Measurements from ENCODE around the gene POPDC3.

Gene POPDC3

DNA sequence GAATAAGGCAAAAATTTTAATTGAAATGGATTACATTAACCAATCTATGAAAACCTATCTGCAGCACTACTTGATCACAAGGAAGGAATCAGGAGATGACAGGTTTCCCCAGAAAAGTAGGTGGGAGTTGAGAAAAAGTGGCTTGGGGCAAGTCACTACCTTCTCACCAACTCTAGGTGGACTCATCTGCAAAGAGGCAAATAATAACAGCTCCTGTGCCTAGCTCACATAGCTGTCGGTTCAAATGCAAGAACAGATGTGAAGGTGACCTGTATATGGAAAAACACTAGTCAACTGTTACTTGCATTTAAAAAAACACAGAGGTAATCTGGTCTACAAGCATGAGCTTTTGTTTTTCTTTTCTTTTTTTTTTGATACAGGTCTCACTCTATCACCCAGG is 67.2 kb downstream of the POPDC3 start:
- ChIA-PET CTCF (no interaction called here), POLR2A (no interaction called here)
- no peak for DNase-seq (ENCODE audit: extremely low spot score)
- TF ChIP-seq FOXM1 (IDR thresholded peaks at IDR 0.05; ENCODE audit: borderline replicate concordance) (no peak), FOXA1 (IDR thresholded peaks at IDR 0.05) (no peak), CTBP1 (IDR thresholded peaks at IDR 0.05; ENCODE audit: borderline replicate concordance) (no peak)

- ChIA-PET POLR2A (no interaction called here), CTCF (no interaction called here)
- TF ChIP-seq HDGF (IDR thresholded peaks at IDR 0.05; ENCODE audit: borderline replicate concordance) = no peak
- TF ChIP-seq LEF1 (IDR thresholded peaks at IDR 0.05; ENCODE audit: borderline replicate concordance) = no peak
- TF ChIP-seq BHLHE40 (IDR thresholded peaks at IDR 0.05; ENCODE audit: borderline replicate concordance) = no peak
- no peak for TF ChIP-seq FOXK2 (IDR thresholded peaks at IDR 0.05)
- no peak for TF ChIP-seq FOXA1 (IDR thresholded peaks at IDR 0.05)
- no peak for TF ChIP-seq SP1 (IDR thresholded peaks at IDR 0.05)
- TF ChIP-seq NFRKB (IDR thresholded peaks at IDR 0.05) = no peak
- TF ChIP-seq TARDBP (IDR thresholded peaks at IDR 0.05) = no peak
- TF ChIP-seq SUZ12 (IDR thresholded peaks at IDR 0.05) = no peak
- TF ChIP-seq ZNF384 (IDR thresholded peaks at IDR 0.05) = no peak
- TF ChIP-seq ARNT (IDR thresholded peaks at IDR 0.05) = no peak
- TF ChIP-seq, protein P1, sequence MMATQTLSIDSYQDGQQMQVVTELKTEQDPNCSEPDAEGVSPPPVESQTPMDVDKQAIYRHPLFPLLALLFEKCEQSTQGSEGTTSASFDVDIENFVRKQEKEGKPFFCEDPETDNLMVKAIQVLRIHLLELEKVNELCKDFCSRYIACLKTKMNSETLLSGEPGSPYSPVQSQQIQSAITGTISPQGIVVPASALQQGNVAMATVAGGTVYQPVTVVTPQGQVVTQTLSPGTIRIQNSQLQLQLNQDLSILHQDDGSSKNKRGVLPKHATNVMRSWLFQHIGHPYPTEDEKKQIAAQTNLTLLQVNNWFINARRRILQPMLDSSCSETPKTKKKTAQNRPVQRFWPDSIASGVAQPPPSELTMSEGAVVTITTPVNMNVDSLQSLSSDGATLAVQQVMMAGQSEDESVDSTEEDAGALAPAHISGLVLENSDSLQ (IDR thresholded peaks at IDR 0.05) = no peak
- no peak for TF ChIP-seq ELF4 (IDR thresholded peaks at IDR 0.05)
- DNase-seq (ENCODE audit: extremely low spot score) = no peak
Observed at GRCh38 chr6:105111871-105112270, 67.9 kb downstream of the POPDC3 start.

DNA sequence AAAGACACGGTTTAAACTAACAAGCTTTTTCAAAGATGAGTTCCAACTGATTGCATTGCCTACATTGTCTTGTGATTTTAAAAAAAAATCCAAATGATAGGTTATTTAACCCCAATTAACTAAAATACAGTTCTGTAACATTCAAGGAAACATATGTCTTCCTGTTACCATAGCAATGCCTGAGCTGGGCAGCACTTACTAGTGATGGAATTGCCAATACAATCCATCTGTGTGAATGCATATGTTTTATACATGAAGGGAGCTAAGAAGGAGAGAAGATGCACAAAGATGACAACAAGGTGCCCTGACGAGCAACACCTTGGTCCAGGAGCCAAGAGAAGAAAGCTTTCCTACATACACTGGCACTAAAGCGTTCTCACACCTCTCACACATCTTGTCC is 68.7 kb downstream of the POPDC3 start:
- ChIA-PET POLR2A (no interaction called here), CTCF (no interaction called here)
- DNase-seq (ENCODE audit: extremely low spot score) = no peak
- TF ChIP-seq FOXA1 (IDR thresholded peaks at IDR 0.05) (no peak), BHLHE40 (IDR thresholded peaks at IDR 0.05; ENCODE audit: borderline replicate concordance) (no peak), LEF1 (IDR thresholded peaks at IDR 0.05; ENCODE audit: borderline replicate concordance) (no peak), FOXM1 (IDR thresholded peaks at IDR 0.05; ENCODE audit: borderline replicate concordance) (no peak), ZNF384 (IDR thresholded peaks at IDR 0.05) (no peak)

- POLR2A ChIA-PET = interaction anchor here (1.4 kb wide), 1 partner anchor 26 kb away, joined by 3 read pairs; no protein-coding TSS in a partner anchor
- TF ChIP-seq, protein P1 (IDR thresholded peaks at IDR 0.05) = no peak
- TF ChIP-seq CTBP1 (IDR thresholded peaks at IDR 0.05; ENCODE audit: borderline replicate concordance) (no peak), NFRKB (IDR thresholded peaks at IDR 0.05) (no peak), FOXA1 (IDR thresholded peaks at IDR 0.05) (no peak), ZNF384 (IDR thresholded peaks at IDR 0.05) (no peak), ARNT (IDR thresholded peaks at IDR 0.05) (no peak), HDGF (IDR thresholded peaks at IDR 0.05; ENCODE audit: borderline replicate concordance) (no peak)
Observed at GRCh38 chr6:105109955-105110895, 69.6 kb downstream of the POPDC3 start.

GRCh38 chr6:105108631-105109262 is 71.1 kb downstream of the POPDC3 start:
- TF ChIP-seq ARNT (IDR thresholded peaks at IDR 0.05) (no peak), CTBP1 (IDR thresholded peaks at IDR 0.05; ENCODE audit: borderline replicate concordance) (no peak), TARDBP (IDR thresholded peaks at IDR 0.05) (no peak), HDGF (IDR thresholded peaks at IDR 0.05; ENCODE audit: borderline replicate concordance) (no peak), LEF1 (IDR thresholded peaks at IDR 0.05; ENCODE audit: borderline replicate concordance) (no peak), SUZ12 (IDR thresholded peaks at IDR 0.05) (no peak), FOXM1 (IDR thresholded peaks at IDR 0.05; ENCODE audit: borderline replicate concordance) (no peak), SP1 (IDR thresholded peaks at IDR 0.05) (no peak), FOXA1 (IDR thresholded peaks at IDR 0.05) (no peak), ELF4 (IDR thresholded peaks at IDR 0.05) (no peak), ZNF384 (IDR thresholded peaks at IDR 0.05) (no peak), L3MBTL2 (conservative IDR thresholded peaks at IDR 0.05) (no peak), NFRKB (IDR thresholded peaks at IDR 0.05) (no peak), BHLHE40 (IDR thresholded peaks at IDR 0.05; ENCODE audit: borderline replicate concordance) (no peak), FOXK2 (IDR thresholded peaks at IDR 0.05) (no peak)
- TF ChIP-seq, protein P1 (IDR thresholded peaks at IDR 0.05) = no peak
- CTCF ChIA-PET = no interaction called here
- DNase-seq (ENCODE audit: extremely low spot score) = no peak
- POLR2A ChIA-PET = no interaction called here

More at GRCh38 chr6:105109955-105110895, 69.6 kb downstream of the POPDC3 start:
- no peak for DNase-seq (ENCODE audit: extremely low spot score)
- CTCF ChIA-PET = no interaction called here

All from HEK293T (cell line).